ENCODE results near the gene ANTXRL.
"Not testable (repeated sequence)": the region's sequence is repeated elsewhere in the genome, so short reads cannot be mapped to it uniquely, and the experiment has no call there.

ANTXRL gene

DNA sequence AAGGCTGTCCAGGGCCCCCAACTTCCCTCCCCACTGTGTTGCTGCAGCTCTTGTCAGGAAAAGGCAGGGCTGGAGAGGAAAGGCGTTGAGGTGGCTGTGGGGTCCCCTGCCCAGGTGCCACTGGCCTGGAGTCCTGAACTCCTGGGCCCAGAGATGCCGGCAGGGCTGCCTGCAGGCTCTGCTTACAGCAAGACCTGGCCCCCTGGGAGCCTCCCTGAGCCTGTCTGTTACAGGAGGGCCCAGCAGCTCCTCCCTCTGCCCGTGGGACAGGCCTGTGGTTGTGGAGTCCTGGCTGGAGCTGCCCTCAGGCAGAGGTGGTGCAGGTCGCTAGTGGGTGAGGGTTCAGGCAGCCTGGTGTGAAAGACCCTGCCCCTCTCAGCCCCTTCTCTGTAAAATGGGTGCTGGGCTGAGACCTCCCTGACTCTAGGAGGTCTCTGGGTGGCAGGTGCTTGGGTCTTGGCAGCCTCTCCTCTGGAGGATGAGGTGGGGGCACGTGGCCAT lies 9.9 kb downstream of the ANTXRL start:
- DNase-seq = no peak

DNA sequence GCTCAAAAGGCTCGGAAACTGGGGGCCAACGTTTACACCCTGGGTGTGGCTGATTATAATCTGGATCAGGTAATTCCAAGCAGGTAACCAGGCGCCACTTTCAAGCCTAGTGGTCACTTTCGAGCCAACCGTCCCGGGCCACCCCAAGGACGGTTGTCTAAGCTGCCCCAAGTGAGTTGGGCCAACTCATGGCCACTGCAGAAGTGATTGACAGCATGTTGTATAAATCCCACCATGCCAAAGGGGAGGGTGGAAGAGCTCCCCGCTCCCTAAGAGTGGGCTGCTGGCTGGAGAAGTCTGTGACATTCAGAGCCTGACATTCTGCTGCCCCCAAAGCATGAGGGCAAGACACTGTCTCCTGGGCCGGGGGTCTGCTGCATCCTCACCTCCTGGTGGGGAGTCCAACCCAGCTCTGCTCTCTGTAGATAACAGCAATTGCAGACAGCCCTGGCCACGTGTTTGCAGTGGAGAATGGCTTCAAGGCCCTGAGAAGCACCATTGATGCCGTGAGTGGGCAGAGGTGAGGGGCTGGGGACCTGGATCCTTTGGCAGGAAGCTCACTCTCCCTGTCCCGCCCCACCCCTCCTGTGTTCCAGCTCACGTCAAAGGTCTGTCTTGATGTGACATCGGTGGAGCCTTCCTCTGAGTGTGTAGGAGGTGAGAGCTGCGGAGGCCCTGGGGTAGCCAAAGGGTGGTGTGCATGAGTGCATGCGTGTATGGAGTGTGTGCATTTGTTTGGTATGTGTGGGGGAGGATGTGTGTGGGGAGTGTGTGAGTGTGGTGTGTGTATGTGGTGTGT lies 10.8 kb downstream of the ANTXRL start:
- no peak for DNase-seq

DNA sequence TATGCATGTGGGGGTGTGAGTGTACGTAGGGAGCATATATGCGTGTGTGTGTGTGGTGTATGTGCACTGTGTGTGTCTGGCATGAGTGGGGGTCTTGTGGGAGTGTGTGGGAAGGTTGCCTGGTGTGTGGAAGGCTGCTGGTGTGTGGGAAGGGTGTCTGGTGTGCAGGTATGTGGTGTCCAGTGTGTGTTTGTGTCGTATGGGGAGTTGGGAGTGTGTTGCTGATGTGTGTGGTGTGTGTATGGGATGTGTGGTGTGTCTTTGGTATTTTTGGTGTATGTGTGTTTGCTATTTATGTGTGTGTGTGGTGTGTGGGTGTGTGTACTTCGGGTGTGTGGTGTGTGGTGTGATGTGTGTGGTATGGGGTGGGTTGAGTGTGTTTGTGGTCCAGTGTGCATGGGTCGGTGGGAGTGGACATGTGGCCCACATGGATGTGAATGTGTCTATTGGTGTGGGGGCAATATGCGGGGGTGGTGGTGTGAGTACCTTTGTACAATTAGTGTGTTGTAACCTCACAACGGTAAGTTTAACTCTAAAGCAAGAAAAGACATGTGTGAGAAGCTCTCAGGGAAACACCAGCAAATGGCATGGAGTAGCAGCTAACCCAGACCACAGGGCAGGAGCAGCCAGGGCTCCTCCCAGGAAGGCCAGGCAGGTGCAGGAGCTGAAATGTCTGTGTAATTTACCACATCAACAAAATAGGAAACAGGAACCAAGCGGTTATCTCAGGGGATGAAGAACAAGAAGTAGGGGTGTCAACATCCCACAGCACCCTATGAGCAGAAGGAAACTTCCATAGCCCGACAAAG lies 11.9 kb downstream of the ANTXRL start:
- no peak for DNase-seq

DNA sequence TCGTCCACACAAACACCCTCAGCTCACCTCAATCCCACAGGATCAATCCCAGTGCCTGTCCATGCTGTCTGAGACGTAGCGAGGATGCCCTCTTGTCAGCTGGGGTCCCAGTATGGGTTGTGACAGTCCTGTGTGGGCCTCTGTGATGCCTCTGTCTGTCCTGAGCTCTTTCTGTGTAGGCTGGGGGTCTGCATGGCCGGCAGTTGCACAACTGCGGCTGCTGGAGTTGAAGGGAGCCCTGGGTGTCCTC lies 12.4 kb downstream of the ANTXRL start:
- no peak for DNase-seq

DNA sequence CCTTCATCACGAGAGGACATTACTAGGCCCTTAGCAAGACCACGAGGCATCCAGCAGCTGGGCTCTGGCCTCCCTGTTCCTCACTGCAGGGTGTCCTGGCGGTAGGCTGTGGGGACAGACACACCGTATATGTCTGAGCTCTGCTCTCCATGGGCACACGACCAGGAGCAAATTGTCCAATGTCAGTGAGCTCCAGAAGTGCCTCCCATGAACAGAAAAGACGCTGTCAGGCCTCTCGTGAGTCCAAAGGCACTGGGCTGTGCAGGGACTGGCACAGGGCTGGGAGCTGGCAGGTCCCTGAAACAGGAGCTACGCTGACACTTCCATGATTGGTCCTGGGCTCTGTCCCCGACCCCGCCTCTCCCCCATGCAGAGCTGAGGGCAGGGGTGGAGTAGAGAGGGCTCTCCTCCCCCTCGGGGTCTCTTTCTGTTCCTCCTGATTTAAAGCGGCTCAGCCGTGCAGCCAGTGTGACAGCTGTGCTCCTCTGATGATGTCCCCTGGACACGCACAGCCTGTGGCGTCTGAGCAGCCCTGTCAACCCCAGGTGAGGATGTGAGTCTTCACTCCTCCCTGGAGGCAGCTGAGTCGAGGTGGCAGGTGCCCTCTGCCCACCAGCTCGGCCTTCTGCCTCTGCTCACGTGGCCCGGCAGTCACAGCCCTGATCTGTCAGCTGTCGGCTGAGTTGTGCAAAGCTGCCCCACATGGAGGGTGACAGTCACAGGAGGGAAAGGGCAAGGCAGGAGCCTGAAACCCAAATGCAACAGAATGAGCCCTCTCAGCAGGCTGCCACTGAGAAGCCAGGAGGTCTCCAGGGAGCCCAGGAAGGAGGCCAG lies 13.0 kb downstream of the ANTXRL start:
- DNase-seq = no peak

DNA sequence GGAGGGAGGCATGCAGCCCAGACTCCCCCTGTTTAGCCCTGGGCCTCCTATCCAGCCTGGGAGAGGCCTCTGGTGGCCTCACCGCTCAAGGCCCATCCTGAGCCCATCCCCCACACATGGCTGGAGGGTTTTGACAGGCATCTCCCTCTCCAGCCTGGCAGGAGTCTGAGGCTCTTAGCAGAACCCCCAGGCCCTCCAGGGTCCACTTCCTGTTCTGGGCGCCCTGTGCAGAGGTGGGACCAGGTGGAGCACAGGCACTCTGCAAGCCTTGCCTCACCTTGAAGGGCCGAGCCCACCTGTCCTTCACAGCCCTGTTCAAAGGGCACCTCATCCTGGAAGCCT lies 13.5 kb downstream of the ANTXRL start:
- not testable (repeated sequence) for DNase-seq

DNA sequence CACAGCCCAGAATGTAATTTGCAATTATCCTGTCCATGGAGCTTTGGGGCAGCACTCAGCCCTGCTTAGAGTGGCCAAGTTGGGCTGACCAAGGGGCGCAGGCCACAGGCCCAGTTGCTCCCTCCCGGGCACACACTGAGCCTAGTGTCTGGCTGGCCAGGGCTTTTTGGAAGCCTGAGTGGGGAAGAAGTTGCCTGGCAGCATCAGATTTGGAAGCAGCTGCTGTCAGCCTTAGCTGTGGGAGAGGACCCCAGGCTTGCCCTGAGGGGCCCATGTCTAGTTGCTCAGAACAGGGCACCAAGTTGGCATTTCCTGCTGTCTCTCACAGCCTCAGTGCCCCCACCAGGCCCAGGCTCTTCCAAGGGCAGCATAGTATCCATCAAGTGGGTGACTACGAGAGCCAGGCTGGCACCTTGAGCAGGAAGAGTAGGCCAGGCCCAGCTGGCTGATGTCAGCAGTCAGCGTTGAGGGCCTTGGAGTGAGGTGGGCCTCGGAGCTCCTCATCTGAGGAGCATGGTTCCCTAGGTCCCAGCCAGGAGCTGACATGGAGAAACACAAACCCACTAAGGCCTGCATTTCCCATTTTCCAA lies 14.4 kb downstream of the ANTXRL start:
- DNase-seq = no peak

DNA sequence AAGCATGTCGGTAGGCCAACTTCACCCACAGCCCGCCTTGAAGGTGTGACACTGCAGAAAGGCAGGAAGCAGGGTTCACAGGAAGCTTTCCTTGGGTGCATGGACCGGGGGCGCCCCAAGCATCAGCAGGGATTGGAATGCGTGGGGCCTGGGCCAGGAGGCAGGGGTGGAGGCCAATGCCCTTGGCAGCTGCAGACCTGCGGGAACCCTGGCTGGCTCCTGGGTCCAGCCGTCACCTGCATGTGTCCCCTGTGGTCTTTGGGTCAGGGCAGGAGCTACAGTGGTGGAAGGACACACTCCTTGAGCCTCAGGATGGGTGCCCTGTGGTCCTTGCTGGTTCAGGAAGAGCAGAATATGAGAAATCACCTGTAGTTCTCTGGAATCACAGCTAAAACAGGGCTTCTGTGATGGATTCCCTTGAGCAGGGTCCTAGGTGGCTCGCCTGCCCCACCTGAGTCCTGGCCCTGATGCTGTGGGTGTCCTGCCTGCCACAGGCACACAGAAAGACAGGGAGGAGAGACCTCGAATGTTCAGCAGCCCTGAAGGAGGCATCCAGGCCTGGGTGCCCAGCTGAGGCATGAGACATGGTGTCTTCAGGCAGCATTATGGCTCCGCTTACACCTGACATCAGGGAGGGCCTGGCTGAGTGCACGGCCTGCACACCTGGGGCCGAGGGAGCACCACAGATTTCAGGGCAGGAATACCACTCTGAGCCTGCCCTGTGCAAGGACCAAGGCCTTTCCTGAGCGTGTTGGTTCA lies 15.1 kb downstream of the ANTXRL start:
- DNase-seq = no peak

DNA sequence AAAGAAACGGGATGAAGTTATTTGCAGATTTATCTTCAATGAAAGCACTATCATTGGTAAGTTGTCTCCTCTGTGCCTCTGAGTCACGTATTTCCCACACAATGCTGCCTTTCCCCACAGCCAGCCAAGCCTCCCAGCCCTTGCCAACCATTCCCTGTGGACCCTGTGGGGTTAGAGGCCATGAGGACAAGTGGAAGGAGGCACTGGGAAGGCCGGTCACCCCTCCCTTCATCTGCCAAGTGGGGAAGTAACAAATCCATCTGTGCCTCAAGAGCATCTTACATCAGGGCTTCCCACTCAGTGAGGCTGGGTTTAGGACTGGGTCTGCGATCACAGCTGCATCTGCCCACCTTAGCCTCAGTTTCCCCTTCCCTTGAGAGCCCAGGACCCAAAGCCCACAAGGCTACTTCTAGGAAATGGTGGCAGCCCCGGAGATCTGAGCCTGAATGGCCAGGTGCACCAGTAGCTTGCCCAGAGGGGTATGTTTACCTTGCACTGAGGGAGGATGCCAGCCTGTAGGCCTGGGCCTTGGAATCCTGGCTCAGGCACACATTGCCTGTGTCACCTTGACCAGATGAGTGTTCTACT lies 16.1 kb downstream of the ANTXRL start:
- DNase-seq = not testable (repeated sequence)

DNA sequence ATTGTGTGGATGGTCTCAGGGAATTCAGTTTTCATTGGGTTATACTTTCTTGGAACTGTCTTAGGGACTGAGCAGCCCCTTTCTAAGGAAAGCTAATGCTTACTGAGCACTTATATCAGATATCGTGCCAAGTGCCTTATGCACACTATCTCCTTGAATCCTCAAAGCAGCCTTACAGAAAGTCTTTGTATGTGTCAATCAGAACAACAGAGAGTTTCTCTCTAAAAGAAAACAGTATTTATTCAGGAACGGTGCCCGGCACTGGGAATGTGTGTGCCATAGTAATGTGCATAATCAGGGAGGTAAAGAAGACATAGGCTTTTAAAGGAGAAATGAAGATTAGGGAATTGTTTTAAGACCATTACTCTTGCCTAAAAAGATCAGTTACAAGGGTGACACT lies 17.3 kb downstream of the ANTXRL start:
- no peak for DNase-seq

DNA sequence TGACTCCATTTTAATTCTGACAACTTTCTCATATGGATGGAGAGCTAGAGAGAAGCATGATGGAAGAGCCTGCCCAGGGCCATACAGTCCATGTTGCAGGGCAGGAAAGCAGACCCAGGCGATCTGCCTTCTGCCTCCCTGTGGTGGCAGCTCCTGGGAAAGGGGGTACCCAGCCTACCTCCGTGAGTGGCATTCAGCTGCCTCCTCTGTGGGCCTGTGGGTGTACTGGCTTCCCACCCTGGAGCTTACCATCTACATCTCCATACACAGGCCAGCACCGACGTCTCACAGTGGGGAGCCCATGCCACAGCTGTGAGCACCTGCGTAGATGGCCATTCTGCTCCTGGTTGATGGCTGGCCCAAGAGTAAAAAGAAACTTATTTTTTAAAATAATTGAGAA lies 17.9 kb downstream of the ANTXRL start:
- DNase-seq = not testable (repeated sequence)

DNA sequence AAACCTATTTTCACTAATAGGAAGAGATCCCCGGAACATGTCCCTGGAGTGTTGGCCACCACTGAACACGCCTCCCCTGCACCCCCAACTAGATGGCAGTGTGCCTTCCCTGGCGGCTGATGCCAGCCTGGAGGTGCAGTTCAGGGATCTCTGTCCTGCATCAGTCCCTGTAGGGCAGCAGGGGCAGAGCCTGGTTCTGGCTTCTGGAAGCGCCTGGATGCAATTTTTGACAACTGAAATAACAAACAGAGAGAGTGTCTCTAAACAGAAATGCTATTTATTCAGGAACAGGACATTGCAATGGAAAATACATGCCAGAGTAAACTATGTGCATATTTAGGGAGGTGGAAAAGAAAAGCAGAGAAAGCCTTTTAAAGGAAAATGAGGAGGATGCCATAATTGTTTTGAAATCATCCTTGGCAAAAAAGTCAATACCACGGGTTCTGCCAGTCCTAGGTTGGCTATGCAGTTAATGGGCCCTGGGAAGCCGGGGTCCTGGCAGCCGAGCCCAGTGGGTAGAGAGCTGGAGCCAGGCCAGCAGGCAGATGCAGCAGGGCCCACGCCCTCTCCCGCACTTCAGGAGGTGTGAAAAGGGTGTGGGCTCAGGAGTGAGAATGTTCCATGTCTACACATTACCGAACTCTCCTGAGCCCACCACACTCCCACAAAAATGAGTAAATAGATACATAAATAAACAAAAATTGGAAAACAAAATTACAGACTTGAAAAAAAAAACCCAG lies 18.5 kb downstream of the ANTXRL start:
- no peak for DNase-seq

DNA sequence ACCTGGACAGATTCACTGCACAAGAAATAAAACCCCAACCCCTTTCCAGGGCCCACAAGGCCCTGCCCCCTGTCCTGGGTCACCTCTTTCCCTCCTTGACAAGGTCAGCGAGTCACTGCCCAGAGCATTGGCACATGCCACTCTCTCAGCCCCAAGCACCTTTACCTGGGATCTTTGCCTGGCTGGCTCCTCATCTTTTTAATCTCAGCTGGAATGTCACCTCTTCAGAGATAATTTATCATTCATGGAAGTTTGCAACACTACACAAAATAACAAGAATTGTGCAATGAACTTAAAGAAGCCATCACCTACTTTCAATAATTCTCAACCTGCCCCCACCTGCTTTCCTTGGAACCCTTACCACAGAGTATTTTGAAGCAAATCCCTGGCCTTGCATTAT lies 19.2 kb downstream of the ANTXRL start:
- DNase-seq = no peak

DNA sequence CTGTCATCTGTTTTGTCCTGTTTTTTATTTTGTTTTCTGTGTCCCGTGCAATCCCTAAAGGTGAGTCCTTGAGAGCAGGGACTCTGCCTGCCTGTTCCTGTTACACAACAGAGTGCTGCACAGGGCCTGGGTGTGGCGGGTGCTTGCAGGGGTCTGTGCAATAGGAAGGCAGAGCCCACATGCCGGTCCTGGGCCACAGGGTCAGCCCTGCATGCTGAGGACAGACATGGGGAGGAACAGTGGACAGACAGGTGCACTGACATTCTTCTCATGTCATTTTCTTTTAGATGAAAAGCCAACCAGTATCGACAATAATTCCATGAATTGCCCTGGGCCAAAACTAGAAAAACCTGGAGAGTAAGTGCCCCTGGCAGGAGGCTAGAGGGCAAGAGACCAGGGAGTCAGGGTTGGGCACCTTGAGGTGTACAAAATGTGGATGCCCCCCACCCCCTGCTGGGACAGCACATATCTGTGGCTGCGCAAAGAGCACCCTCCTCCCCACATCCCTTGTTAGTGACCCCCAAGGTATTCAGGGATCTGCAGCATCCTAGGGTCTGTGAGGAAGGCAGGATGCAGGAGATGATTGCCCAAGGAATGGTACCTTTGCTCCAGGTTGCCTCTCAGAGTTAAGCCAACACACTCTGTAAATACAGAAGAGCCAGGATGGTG lies 19.9 kb downstream of the ANTXRL start:
- DNase-seq = no peak

DNA sequence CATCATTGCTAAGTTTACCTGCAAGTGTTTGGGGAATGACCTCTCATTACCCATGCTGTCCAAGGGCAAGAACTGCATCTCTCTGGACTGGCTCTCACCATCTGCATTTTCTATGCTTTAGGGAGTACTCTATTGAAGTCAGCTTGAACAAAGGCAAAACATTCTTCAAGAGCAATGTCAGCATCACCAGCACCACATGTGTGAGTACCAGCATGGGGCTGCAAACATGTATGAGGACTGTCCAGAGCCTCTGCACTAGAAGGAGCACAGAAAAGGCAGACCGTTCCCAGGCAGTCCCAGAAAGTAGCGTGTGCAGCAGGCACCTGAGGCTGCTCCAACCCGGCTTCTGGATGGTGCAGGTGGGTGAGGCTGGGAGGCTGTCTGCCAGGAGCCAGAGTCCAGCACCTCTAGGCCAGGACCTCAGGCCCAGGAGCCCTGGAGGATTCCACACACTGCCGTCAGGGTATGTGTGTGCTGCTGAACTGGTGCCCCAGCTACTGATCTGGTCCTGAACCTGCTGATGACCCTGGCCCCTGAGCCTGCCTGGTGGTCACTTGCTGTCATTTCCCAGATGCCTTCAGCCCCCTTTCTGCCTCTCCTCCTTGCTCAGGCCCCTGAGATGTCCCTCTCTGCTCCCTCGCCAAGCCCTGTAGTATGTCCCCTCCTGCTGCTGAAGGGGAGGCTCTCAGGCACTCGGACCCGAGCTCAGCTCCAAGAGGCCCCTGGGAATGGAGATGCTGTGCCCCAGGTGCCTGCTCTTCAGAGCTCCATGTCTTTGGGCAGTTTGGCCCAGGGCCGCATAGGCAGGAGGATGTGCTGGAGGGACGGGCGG lies 20.7 kb downstream of the ANTXRL start:
- no peak for DNase-seq

DNA sequence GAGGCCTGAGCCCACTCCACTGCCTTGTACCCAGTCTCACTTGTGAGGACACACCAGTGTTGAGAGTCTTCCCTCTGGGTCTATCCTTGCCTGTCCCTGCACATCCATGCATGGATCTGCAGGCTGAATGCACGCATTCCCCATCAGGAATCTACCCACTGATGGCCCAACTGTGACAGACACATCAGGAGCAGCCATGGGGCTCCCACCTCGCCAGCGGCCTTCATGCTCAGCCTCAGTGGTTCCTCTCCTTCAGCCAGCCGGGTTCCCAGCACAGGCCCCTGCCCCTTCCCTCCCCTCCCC lies 21.3 kb downstream of the ANTXRL start:
- no peak for DNase-seq

DNA sequence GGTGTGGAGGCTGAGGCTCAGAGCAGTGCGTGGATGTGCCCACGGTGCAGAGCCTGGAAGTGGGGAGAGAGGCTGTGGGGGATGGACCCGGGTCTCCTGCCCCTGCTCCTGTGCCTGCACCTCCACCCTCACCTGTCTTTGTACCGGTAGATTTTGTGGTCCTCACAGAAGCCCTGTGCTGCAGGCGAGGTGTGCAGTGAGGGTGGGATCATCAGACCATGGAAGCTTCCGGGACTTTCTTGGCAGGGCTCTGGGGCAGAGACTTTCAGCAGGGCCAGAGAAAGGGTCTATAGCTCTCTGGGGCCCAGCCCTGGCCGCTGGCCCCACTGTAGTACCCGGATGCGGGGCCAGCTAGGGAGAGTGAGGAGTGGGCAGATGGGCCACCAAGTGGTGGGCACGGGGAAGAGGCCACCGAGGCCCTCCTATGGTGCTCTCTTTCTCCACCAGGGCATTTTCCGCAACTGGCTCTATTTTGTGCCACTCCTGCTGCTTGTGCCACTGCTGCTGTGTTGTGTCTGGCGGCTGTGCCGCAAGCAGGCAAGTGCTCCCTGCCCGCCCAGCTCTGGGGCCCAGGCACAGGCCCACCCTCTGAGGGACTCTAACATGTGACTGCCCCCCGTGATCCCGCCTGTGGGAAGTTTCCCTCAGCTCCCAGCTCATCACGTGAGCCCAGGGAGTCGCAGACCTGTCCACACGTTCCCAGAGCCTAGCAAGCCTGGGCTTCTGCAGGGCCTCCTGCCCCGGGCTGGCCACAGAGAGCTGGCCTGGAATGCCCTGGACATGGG lies 22.1 kb downstream of the ANTXRL start:
- DNase-seq = no peak

DNA sequence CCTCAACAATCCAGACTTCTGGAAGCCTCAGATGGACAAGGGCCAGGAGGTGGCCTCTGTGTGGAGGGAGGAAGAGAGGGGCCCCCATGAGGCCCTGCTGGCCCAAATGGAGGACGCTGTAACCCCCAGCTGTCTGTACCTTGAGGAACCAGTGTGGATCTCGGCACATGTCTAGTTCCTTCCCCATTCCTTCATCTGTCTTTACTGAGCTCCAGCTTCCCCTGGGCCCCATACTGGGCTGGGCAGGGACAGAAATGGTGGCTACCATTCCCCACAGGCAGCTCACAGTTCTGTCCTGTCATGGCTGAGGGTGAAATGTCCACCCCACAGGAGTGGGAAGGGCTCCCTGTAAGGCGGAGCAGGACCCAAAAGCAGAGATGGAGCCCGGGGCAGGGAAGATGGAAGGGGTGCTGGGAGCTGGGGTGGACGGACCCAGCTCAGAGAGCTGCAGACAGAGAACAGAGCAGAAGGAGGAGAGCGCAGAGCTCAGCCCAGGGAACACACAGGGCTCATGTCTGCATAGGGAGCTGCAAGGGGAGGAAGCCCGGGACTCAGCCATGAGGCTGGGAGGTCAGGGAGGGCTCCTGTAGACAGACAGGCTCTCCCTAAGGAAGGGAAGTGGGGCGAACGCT lies 22.8 kb downstream of the ANTXRL start:
- DNase-seq = no peak

DNA sequence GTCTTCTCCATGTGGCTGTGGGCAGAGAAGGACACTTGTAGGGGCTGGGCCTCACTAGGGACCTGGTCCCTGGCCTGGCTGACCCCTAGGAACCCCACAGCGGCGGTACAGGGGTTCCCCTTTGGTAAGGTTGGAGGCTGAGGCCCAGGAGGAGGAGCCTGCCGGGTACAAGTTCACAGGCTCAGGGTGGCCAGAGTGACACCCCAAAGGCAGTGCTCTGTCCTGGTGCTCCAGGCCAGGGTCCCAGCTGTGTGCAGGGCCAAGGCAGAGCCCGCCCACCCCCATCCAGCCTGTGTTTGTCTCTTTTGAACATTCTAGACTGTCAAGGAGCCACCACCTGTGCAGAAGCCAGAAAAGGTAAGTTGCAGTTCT lies 23.3 kb downstream of the ANTXRL start:
- no peak for DNase-seq

Measured in NCI-H1417 treated with DMSO at 0.1 percent for 48 hours (cell line).